HG02852 (cell line): ENCODE data around the gene SETBP1.

Source experiments
- ATAC-seq: cut with Tn5 transposase; IDR thresholded peaks from one replicate; pipeline ENCODE4 v1.9.1; 2021; ENCODE audit warnings: mild to moderate bottlenecking, moderate library complexity; ENCODE audit not compliant: unreplicated experiment

SETBP1 gene

DNA sequence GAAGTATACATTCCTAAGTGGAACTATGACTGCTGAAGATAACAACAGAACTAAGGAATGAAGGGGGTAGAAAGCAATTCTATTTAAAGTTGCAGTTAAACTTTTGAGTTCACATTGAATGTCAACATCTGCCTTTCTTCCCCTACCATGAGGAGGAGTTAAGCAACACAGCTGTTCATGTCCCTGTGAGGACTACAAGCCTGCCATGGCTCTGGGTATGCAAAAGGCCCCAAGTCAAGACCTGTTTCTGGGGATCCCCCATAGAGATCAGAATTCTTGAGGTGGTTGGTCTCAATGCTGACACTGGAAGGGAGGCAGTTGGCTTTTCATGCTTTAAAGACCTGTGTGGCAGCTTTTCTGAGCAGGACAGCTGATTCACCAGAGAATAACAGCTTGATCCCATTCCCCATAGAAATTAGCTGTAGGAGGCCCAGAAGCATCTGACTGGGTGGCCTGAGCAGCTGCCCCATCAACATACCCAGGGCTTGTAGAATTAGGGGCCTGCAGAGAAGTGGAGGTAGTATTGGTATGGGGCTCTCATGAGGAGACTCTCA is 131.0 kb downstream of the SETBP1 start:
- ATAC-seq, result no peak

- ATAC-seq, result no peak
Measured at GRCh38 chr18:44812426-44812825, 131.7 kb downstream of the SETBP1 start.

DNA sequence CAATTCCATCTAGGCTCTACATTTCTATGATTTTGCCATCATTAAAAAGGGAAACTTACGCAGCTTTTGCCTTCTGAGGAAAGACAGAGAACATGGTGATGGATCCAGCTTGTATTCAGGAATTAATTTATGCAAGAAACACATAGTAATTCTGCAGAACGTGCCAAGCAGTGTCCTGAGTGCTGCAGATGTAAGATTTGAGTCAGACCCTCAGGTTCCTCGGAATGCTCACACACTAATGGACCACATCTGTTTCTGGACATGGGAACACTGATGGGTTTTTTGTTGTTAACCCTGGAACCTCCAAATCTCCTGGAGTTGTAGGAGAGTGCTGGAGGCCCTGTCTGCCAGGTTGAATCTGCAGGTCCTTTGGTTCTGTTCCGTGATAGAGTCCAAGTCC is 132.9 kb downstream of the SETBP1 start:
- ATAC-seq, result no peak

- no peak for ATAC-seq
Measured at GRCh38 chr18:44815108-44815507, 134.4 kb downstream of the SETBP1 start.

GRCh38 chr18:44816050-44816449 is 135.4 kb downstream of the SETBP1 start:
- ATAC-seq, result no peak

GRCh38 chr18:44816477-44816876 is 135.8 kb downstream of the SETBP1 start:
- ATAC-seq, result no peak

DNA sequence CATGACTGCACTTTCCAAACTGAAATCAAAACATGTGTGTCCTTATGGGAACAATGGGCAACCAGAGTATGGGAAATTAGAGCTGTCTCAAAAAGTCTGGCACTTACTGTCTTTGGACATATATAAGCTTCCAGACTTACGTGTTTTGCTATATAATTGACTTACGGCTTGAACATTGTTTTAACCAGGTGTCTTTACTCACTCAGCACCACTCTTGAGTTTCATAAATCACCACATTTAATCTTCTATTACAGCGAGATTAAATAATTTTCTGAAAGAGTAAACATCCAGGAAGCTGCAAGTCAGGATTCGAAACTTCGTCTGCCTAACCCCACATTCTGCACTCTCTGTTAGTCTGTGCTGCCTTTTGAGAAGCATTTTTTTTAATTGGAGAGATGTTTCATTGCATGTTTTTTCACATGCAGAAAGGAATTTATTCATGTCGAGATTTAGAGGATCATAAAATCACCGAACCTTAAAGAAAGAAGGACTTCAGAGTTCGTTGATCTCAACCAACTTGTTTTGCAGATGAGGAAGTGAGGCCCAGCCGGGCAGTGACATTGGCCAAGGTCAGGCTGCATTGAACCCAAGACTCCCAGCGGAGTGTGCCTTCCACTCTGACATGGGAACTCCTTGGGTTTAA is 137.3 kb downstream of the SETBP1 start:
- ATAC-seq, result no peak

- ATAC-seq, result no peak
Measured at GRCh38 chr18:44818668-44819403, 138.1 kb downstream of the SETBP1 start.

DNA sequence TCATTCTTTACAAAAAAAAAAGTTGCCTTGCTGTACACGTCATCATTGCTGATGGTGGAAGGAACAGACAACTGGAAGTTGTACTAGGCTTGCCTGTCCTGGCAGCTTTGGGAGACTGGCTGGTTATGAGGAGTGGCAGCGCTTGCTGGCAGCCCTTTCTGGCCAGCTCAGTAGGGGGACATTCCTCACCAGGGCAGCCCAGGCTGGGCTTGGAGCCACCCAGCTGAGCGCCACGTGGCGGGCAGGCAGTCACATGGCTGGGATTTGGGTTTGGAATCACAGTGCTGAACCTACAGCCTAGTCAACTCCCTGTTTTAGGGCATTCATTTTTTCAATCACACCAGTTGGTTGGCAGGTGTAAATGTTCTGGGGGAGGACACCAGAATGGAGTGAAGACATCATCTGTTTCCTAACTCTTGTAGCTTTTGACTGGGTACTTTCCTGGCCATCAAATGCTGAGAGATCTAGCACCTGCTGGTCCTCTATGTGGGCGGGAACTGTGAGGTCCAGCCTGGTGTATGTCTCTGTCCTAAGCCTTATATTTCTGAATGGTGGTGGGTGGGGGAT is 139.3 kb downstream of the SETBP1 start:
- peak; percentile 52 for ATAC-seq

GRCh38 chr18:44821924-44822323 is 141.2 kb downstream of the SETBP1 start:
- ATAC-seq, result no peak

- ATAC-seq, result no peak
Measured at GRCh38 chr18:44823286-44823685, 142.6 kb downstream of the SETBP1 start.

- no peak for ATAC-seq
Measured at GRCh38 chr18:44823782-44824181, 143.1 kb downstream of the SETBP1 start.

- no peak for ATAC-seq
Measured at GRCh38 chr18:44824884-44825283, 144.2 kb downstream of the SETBP1 start.

GRCh38 chr18:44826418-44827259 is 146.0 kb downstream of the SETBP1 start:
- no peak for ATAC-seq

DNA sequence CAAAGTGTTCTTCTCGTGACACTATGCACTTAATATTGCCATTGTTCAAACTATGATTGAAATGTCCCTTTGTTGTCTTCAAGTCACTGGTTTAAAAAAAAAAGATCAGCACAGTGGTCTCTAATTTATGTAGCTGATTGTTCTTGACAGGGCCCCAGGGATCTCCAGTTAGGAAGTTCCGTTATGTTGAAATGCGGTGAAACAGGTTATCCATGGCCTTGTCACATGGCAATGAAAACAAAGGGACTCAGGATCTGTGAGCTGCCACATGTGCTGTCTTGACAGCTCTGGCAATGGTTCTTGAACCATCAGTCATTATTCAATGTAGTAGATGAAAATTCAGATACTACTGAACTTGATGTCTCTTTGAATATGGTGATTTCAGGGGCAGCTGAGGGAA is 147.4 kb downstream of the SETBP1 start:
- ATAC-seq, result no peak

- ATAC-seq, result no peak
Measured at GRCh38 chr18:44830581-44830980, 149.9 kb downstream of the SETBP1 start.

DNA sequence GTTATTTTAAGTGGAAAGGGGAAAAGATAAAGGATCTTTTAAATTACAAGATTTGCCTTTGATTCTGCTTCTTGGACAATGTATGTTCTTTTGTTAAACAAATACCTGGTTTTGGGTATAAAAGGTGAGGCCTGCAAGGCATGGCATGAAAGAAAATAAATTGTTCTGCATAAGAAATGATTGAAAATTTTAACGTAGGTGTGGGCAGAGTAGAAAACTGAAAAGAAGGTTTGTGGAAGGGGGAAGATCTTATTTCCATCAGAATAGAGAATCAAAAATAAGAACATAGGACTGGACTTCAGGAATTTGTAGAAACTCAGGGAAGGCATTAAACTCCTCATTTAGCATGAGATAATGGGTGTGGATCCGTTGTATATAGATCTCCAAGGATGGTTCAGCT is 153.1 kb downstream of the SETBP1 start:
- no peak for ATAC-seq

- no peak for ATAC-seq
Measured at GRCh38 chr18:44834867-44835469, 154.3 kb downstream of the SETBP1 start.

DNA sequence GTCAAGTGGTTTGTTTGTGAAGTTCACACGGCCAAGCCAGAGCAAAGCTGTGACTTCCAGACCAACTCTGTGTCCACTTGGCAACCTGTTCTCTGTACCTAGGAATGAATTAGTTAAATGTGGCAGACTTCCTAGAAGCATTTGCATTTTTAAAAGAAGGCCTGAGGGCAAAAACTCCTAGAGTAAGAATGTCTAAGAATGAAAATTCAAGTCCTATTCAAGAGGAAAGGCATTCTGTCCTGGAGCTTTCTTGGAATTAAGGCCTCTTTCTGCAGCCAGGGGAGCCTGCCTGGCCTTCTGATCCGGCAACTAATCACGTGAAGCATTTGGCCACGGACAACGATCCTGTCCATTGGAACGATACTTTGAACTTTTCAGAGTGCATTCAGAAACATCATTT is 155.0 kb downstream of the SETBP1 start:
- no peak for ATAC-seq

- no peak for ATAC-seq
Measured at GRCh38 chr18:44836263-44836662, 155.6 kb downstream of the SETBP1 start.
